Liver (tissue), 9 donors: ENCODE results near the gene EPHA6. TPM values are rescaled to one million over a fixed set of nuclear protein-coding genes. Genes with fewer than 3 reads are reported as not detected.

Experiments
- DNase-seq: peaks from one replicate; pipeline ENCODE4 v3.0.0-alpha.2; 2017; ENCODE audit warnings: low spot score
- H3K27ac ChIP-seq, 2 donors: one replicate each; pipeline ENCODE4 v1.7.0; 2013; ENCODE audit warnings: inconsistent platforms in 2 of 2, low read length in 2 of 2, control low read depth in 1 of 2, low read depth in 1 of 2, mild to moderate bottlenecking in 1 of 2
- H3K27me3 ChIP-seq, 4 donors: one replicate each; pipeline versions ENCODE4 v1.6.1 to v1.7.0; 2013; ENCODE audit warnings: low read length in 3 of 4, inconsistent platforms in 1 of 4, mild to moderate bottlenecking in 1 of 4, moderate library complexity in 1 of 4; ENCODE audit not compliant: control insufficient read depth in 4 of 4, insufficient read depth in 4 of 4
- H3K36me3 ChIP-seq, 4 donors: one replicate each; pipeline versions ENCODE4 v1.6.1 to v1.7.0; 2013; ENCODE audit warnings: low read length in 3 of 4, mild to moderate bottlenecking in 3 of 4, low read depth in 1 of 4, moderate library complexity in 1 of 4; ENCODE audit not compliant: control insufficient read depth in 4 of 4, insufficient read depth in 3 of 4
- H3K4me1 ChIP-seq, 4 donors: one replicate each; pipeline versions ENCODE4 v1.6.1 to v1.7.0; 2013; ENCODE audit warnings: low read length in 3 of 4, mild to moderate bottlenecking in 3 of 4, moderate library complexity in 1 of 4; ENCODE audit not compliant: control insufficient read depth in 4 of 4, insufficient read depth in 4 of 4
- H3K4me3 ChIP-seq, 3 donors: one replicate each; pipeline versions ENCODE4 v1.6.1 to v1.7.0; 2013; ENCODE audit warnings: low read length in 3 of 3, control low read depth in 1 of 3, low read depth in 1 of 3, mild to moderate bottlenecking in 1 of 3
- H3K9ac ChIP-seq, 2 donors: one replicate each; pipeline ENCODE4 v1.7.0; 2013; ENCODE audit warnings: low read length in 2 of 2, mild to moderate bottlenecking in 2 of 2, moderate library complexity in 2 of 2, control low read depth in 1 of 2, low read depth in 1 of 2
- H3K9me3 ChIP-seq, 4 donors: one replicate each; pipeline versions ENCODE4 v1.6.1 to v1.7.0; 2013; ENCODE audit warnings: low read length in 3 of 4; ENCODE audit not compliant: control insufficient read depth in 4 of 4
- EGR1 ChIP-seq, 2 donors: IDR thresholded peaks; 2 replicates each; pipeline ENCODE4 v1.6.1; 2016 to 2018; ENCODE audit warnings: antibody characterized with exemption in 2 of 2, low read depth in 2 of 2
- FOXA1 ChIP-seq: IDR thresholded peaks from 2 replicates; pipeline ENCODE4 v1.6.1; 2016; ENCODE audit warnings: antibody characterized with exemption
- FOXA2 ChIP-seq: IDR thresholded peaks from 2 replicates; pipeline ENCODE4 v1.6.1; 2016; ENCODE audit warnings: antibody characterized with exemption
- GABPA ChIP-seq, 2 donors: IDR thresholded peaks in 1 of 2; conservative IDR thresholded peaks in 1 of 2; 2 replicates each; pipeline ENCODE4 v1.6.1; 2016; ENCODE audit warnings: antibody characterized with exemption in 2 of 2, mild to moderate bottlenecking in 1 of 2, moderate library complexity in 1 of 2
- HNF4A ChIP-seq, 2 donors: conservative IDR thresholded peaks; 2 replicates each; pipeline ENCODE4 v1.6.1; 2016; ENCODE audit warnings: antibody characterized with exemption in 2 of 2, mild to moderate bottlenecking in 2 of 2
- HNF4G ChIP-seq: IDR thresholded peaks from 2 replicates; pipeline ENCODE4 v1.6.1; 2016; ENCODE audit warnings: antibody characterized with exemption
- JUND ChIP-seq, 2 donors: IDR thresholded peaks; 2 replicates each; pipeline ENCODE4 v1.6.1; 2016; ENCODE audit warnings: antibody characterized with exemption in 2 of 2
- NR2F2 ChIP-seq: IDR thresholded peaks from 2 replicates; pipeline ENCODE4 v1.6.1; 2016; ENCODE audit warnings: antibody characterized with exemption
- RAD21 ChIP-seq, 2 donors: IDR thresholded peaks; 2 replicates each; pipeline ENCODE4 v1.6.1; 2016; ENCODE audit warnings: antibody characterized with exemption in 2 of 2, mild to moderate bottlenecking in 2 of 2
- RXRA ChIP-seq, 2 donors: IDR thresholded peaks; 2 replicates each; pipeline ENCODE4 v1.6.1; 2017 to 2018; ENCODE audit warnings: antibody characterized with exemption in 2 of 2, mild to moderate bottlenecking in 1 of 2
- SP1 ChIP-seq: IDR thresholded peaks from 2 replicates; pipeline ENCODE4 v1.6.1; 2018; ENCODE audit warnings: antibody characterized with exemption, mild to moderate bottlenecking
- TAF1 ChIP-seq: conservative IDR thresholded peaks from 2 replicates; pipeline ENCODE4 v1.6.1; 2016; ENCODE audit warnings: antibody characterized with exemption, mild to moderate bottlenecking
- YY1 ChIP-seq: IDR thresholded peaks from 2 replicates; pipeline ENCODE4 v1.6.1; 2016; ENCODE audit warnings: antibody characterized with exemption, mild to moderate bottlenecking
- WGBS: extraction: QIAGEN DNeasy Blood & Tissue Kit; methylation state at CpG from one replicate; pipeline ENCODE4 v1.1.7; 2013; 5-methylcytosine and 5-hydroxymethylcytosine counted together
- polyA plus RNA-seq, 2 donors: library from polyadenylated mRNA; stranded (reverse) in 1 of 2; unstranded in 1 of 2; fragments of 200-250 nt in 1 of 2; fragments of >200 nt in 1 of 2; fragmentation: Nextera tagmentation in 1 of 2; extraction: Ambion mirVana in 1 of 2; gene quantifications; one replicate each; pipeline versions ENCODE4 v1.2.1 to v1.2.3, GENCODE V29; 2013 to 2015
- total RNA-seq, 2 donors: library from RNA; depleted of rRNA; stranded (reverse); fragments of >200 nt; gene quantifications; one replicate each; pipeline ENCODE4 v1.2.3, GENCODE V29; 2014
- TF ChIP-seq, protein P1 (sequence below): IDR thresholded peaks from 2 replicates; pipeline ENCODE4 v1.6.1; 2016; ENCODE audit warnings: antibody characterized with exemption, mild to moderate bottlenecking
- TF ChIP-seq, protein P2 (sequence below): fragments of 150-350 bp; IDR thresholded peaks from 2 replicates; pipeline ENCODE4 v1.5.1; 2017; ENCODE audit warnings: improper control_type of control experiment, low read depth, low read length; ENCODE audit not compliant: missing input control
- TF ChIP-seq, protein P3 (sequence below): IDR thresholded peaks from 2 replicates; pipeline ENCODE4 v1.6.1; 2016; ENCODE audit warnings: antibody characterized with exemption
- TF ChIP-seq, protein P4 (sequence below): IDR thresholded peaks from 2 replicates; pipeline ENCODE4 v1.6.1; 2016; ENCODE audit warnings: antibody characterized with exemption
- TF ChIP-seq, protein P5 (sequence below): IDR thresholded peaks from 2 replicates; pipeline ENCODE4 v1.6.1; 2016; ENCODE audit warnings: antibody characterized with exemption
- donor health status: healthy.
- donor health status: healthy.
- donor health status: healthy.
- donor health status: healthy.
- donor health status: healthy.

EPHA6 gene
- total and polyA plus RNA-seq, 4 donors, result 0.05 to 0.17 (median 0.05) TPM; not detected in 1

DNA sequence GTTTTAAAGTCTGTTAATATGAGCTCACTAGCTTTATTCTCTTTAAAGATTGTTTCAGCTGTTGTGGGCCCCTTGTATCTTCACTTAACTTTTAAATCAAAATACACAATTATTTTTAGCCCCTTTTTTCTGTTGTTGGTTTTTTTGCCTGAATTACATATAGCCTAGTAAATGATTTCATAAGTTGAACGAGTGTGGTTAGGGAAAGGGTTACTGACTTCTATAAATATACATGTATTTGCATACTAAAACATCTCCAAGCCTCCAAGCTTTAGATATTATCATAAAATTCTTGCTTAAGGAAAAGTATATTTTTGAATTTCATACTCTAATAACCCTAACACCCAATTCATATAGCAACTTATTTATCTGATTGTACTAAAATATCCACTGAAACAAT is 877.0 kb downstream of the EPHA6 start:
- no peaks in the 10 kb centered on the region for H3K36me3 ChIP-seq
- no peak for DNase-seq
- no peak overlapping the region for H3K9ac ChIP-seq
- H3K27ac ChIP-seq, result no peak overlapping the region
- TF ChIP-seq HNF4A (conservative IDR thresholded peaks at IDR 0.05) (no peak), FOXA2 (no peak), RXRA (IDR thresholded peaks at IDR 0.05) (no peak), SP1 (no peak), RAD21 (IDR thresholded peaks at IDR 0.05) (no peak), HNF4G (no peak), FOXA1 (no peak), GABPA (IDR thresholded peaks at IDR 0.05 in 1 of 2, conservative IDR thresholded peaks at IDR 0.05 in 1 of 2) (no peak), JUND (IDR thresholded peaks at IDR 0.05) (no peak), NR2F2 (no peak), EGR1 (IDR thresholded peaks at IDR 0.05; ENCODE audit: low read depth in 2 of 2) (no peak), YY1 (no peak), TAF1 (no peak)
- TF ChIP-seq, protein P1, sequence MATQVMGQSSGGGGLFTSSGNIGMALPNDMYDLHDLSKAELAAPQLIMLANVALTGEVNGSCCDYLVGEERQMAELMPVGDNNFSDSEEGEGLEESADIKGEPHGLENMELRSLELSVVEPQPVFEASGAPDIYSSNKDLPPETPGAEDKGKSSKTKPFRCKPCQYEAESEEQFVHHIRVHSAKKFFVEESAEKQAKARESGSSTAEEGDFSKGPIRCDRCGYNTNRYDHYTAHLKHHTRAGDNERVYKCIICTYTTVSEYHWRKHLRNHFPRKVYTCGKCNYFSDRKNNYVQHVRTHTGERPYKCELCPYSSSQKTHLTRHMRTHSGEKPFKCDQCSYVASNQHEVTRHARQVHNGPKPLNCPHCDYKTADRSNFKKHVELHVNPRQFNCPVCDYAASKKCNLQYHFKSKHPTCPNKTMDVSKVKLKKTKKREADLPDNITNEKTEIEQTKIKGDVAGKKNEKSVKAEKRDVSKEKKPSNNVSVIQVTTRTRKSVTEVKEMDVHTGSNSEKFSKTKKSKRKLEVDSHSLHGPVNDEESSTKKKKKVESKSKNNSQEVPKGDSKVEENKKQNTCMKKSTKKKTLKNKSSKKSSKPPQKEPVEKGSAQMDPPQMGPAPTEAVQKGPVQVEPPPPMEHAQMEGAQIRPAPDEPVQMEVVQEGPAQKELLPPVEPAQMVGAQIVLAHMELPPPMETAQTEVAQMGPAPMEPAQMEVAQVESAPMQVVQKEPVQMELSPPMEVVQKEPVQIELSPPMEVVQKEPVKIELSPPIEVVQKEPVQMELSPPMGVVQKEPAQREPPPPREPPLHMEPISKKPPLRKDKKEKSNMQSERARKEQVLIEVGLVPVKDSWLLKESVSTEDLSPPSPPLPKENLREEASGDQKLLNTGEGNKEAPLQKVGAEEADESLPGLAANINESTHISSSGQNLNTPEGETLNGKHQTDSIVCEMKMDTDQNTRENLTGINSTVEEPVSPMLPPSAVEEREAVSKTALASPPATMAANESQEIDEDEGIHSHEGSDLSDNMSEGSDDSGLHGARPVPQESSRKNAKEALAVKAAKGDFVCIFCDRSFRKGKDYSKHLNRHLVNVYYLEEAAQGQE, result no peak
- TF ChIP-seq, protein P2, sequence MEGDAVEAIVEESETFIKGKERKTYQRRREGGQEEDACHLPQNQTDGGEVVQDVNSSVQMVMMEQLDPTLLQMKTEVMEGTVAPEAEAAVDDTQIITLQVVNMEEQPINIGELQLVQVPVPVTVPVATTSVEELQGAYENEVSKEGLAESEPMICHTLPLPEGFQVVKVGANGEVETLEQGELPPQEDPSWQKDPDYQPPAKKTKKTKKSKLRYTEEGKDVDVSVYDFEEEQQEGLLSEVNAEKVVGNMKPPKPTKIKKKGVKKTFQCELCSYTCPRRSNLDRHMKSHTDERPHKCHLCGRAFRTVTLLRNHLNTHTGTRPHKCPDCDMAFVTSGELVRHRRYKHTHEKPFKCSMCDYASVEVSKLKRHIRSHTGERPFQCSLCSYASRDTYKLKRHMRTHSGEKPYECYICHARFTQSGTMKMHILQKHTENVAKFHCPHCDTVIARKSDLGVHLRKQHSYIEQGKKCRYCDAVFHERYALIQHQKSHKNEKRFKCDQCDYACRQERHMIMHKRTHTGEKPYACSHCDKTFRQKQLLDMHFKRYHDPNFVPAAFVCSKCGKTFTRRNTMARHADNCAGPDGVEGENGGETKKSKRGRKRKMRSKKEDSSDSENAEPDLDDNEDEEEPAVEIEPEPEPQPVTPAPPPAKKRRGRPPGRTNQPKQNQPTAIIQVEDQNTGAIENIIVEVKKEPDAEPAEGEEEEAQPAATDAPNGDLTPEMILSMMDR, result no peak
- TF ChIP-seq, protein P3, sequence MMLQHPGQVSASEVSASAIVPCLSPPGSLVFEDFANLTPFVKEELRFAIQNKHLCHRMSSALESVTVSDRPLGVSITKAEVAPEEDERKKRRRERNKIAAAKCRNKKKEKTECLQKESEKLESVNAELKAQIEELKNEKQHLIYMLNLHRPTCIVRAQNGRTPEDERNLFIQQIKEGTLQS, result no peak
- TF ChIP-seq, protein P4, sequence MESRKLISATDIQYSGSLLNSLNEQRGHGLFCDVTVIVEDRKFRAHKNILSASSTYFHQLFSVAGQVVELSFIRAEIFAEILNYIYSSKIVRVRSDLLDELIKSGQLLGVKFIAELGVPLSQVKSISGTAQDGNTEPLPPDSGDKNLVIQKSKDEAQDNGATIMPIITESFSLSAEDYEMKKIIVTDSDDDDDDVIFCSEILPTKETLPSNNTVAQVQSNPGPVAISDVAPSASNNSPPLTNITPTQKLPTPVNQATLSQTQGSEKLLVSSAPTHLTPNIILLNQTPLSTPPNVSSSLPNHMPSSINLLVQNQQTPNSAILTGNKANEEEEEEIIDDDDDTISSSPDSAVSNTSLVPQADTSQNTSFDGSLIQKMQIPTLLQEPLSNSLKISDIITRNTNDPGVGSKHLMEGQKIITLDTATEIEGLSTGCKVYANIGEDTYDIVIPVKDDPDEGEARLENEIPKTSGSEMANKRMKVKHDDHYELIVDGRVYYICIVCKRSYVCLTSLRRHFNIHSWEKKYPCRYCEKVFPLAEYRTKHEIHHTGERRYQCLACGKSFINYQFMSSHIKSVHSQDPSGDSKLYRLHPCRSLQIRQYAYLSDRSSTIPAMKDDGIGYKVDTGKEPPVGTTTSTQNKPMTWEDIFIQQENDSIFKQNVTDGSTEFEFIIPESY, result no peak
- TF ChIP-seq, protein P5, sequence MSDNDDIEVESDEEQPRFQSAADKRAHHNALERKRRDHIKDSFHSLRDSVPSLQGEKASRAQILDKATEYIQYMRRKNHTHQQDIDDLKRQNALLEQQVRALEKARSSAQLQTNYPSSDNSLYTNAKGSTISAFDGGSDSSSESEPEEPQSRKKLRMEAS, result no peak
- H3K4me1 ChIP-seq, result no peaks in the 10 kb centered on the region
- H3K27me3 ChIP-seq, result no peaks in the 10 kb centered on the region
- no peaks in the 10 kb centered on the region for H3K9me3 ChIP-seq
- 66% methylated on average over 1 of the region's 1 CpG for WGBS
- H3K4me3 ChIP-seq, result no peak overlapping the region
